Myometrial cell (primary cell): Measurements from ENCODE around the gene NTPCR. TPM values are rescaled to one million over a fixed set of nuclear protein-coding genes. Genes with fewer than 3 reads are reported as not detected.

ENCODE experiments used
- total RNA-seq: library from RNA; depleted of rRNA; stranded (reverse); fragments of >200 nt; gene quantifications from 2 replicates; pipeline ENCODE4 v1.2.3, GENCODE V29; 2015

The NTPCR gene, protein sequence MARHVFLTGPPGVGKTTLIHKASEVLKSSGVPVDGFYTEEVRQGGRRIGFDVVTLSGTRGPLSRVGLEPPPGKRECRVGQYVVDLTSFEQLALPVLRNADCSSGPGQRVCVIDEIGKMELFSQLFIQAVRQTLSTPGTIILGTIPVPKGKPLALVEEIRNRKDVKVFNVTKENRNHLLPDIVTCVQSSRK
- 43.6 and 47.3 TPM in 2 replicates for total RNA-seq

DNA sequence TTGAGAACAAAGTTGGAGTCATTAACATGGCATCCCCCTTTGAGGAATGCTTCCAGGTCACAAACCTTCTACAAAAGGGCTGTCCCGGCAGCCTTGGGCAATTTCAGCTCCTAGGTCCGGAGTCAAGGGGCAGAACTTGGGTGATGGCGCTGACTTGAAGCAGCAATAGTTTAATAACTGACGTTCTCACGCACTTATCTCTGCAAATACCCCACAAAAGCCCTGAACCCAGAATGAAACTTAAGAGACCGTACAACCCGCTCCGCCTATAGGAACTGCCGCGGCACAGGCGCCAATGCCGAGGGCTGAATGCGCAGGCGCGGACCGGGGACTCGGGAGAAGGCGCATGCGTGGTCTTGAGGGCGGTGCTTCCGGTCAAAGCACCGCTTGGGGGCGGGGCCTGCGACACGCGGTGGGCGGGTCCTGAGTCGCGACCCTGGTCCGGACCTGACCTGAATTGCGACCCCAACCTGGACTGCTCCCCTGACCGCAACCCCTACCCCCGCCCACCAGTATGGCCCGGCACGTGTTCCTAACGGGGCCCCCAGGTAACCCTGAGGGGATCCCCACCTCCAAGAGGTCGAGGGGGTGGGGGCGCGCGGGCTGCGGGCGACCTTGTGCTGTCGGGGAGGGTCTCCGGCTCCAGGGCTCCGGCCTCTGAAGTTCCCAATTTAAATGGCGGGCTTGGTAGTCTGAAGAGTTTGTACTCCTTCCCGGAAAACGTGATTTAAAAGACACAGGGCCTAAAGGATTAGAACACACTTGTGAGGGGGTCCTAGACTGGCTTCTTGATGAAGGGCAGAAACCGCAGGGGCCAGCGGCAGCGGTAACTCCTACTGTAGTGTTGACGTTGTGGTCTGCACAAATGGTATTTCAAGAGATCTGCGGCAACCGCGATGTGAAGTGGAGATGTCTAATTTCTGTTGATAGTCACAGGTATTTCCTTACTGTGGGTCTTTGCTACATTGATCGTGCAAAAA, at the start of gene NTPCR:
Gene NTPCR (plus strand): TSS at position 415 of the 980 bp plus-strand sequence. CDS start 100 bp downstream, at position 515.

Other genes starting within 250 kb of the NTPCR start
- gene MAP10, start 145.2 kb upstream of the NTPCR start, total RNA-seq, result 1.2 TPM in 2 replicates